ENCODE data around the gene GLB1L2.

GLB1L2 gene

GRCh38 chr11:134377876-134378275 lies 46.1 kb downstream of the GLB1L2 start:
- Mint-ChIP-seq H3K27me3 (peaks cover 38% of the 10 kb centered on the region), H3K9me3 (no peaks in the 10 kb centered on the region), H3K36me3 (no peaks in the 10 kb centered on the region), H3K4me1 (no peaks in the 10 kb centered on the region), H3K4me3 (no peak overlapping the region), H3K27ac (no peak overlapping the region)
- ATAC-seq: no peak

GRCh38 chr11:134379241-134379640 lies 47.5 kb downstream of the GLB1L2 start:
- no peaks in the 10 kb centered on the region for H3K4me1 Mint-ChIP-seq
- no peak overlapping the region for H3K27ac Mint-ChIP-seq
- peaks cover 28% of the 10 kb centered on the region for H3K27me3 Mint-ChIP-seq
- no peaks in the 10 kb centered on the region for H3K36me3 Mint-ChIP-seq
- H3K4me3 Mint-ChIP-seq: no peak overlapping the region
- no peaks in the 10 kb centered on the region for H3K9me3 Mint-ChIP-seq
- ATAC-seq: no peak

DNA sequence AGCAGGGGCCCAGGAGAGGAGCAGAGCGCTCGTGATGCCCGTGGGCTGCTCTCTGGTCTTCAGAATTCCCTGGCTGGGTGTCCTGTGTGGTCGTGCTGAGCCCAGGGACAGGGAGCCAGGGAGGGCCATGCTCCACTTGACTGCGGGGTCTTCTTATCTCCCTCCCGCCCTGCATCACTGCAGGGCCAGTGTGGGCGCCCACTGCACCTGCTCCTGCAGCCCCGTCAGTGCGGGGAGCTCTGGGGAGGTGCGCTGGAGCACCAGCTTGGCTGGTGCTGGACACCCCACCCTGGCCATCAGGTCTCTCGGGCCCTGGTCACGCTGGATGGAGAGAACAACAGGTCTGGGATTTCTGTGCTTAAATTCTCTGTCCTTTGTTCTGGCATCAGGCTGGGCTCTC lies 48.4 kb downstream of the GLB1L2 start:
- Mint-ChIP-seq H3K27me3 (peaks cover 19% of the 10 kb centered on the region), H3K4me3 (no peak overlapping the region), H3K27ac (no peak overlapping the region), H3K36me3 (no peaks in the 10 kb centered on the region), H3K4me1 (no peaks in the 10 kb centered on the region), H3K9me3 (no peaks in the 10 kb centered on the region)
- ATAC-seq: no peak

GRCh38 chr11:134380785-134381184 lies 49.0 kb downstream of the GLB1L2 start:
- ATAC-seq: no peak

GRCh38 chr11:134382257-134382656 lies 50.5 kb downstream of the GLB1L2 start:
- ATAC-seq: no peak
- Mint-ChIP-seq H3K27me3 (peaks cover 20% of the 10 kb centered on the region), H3K9me3 (no peaks in the 10 kb centered on the region), H3K4me3 (no peak overlapping the region), H3K36me3 (no peaks in the 10 kb centered on the region), H3K27ac (no peak overlapping the region), H3K4me1 (no peaks in the 10 kb centered on the region)

More at GRCh38 chr11:134380785-134381184, 49.0 kb downstream of the GLB1L2 start:
- H3K4me1 Mint-ChIP-seq: no peaks in the 10 kb centered on the region
- no peaks in the 10 kb centered on the region for H3K36me3 Mint-ChIP-seq
- H3K27ac Mint-ChIP-seq: no peak overlapping the region
- H3K9me3 Mint-ChIP-seq: no peaks in the 10 kb centered on the region
- no peak overlapping the region for H3K4me3 Mint-ChIP-seq
- H3K27me3 Mint-ChIP-seq: peaks cover 18% of the 10 kb centered on the region

- Mint-ChIP-seq H3K4me3 (no peak overlapping the region), H3K9me3 (no peaks in the 10 kb centered on the region), H3K4me1 (no peaks in the 10 kb centered on the region), H3K27me3 (peaks cover 26% of the 10 kb centered on the region), H3K36me3 (no peaks in the 10 kb centered on the region), H3K27ac (no peak overlapping the region)
- ATAC-seq: no peak
These were observed 51.0 kb downstream of the GLB1L2 start for GRCh38 chr11:134382830-134383229.

DNA sequence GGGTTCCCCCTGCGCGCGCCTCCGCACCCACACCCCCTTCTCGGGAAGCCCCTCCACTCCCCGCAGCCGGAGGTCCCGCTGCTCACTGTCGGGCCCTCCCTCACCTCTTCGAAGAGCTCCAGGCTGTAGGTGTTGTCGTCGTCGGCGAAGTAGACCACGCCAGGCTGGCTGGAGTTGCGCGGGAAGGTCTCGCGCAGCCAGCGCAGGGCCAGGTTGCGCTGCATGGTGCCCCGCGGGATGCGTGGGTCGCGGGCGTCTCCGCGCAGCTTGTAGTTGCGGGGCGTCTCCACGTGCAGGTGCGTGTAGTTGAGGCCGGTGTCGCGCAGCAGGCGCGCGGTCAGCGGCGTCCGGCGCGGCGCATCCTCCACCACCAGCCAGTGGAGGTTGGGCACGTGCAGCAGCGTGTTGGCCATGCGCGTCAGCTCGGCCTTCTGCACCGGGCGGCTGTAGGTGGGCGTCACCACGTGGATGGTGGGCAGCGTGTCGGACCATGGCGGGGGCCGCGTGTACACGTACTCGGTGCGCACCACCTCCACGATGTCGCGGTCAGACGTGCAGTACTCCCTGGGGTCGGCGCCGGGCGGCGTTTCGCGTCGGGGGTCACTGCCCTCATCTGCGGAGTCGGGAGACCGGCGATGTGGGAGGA lies 51.9 kb downstream of the GLB1L2 start:
- peak; percentile 10 for ATAC-seq
- H3K4me3 Mint-ChIP-seq: no peak overlapping the region
- no peaks in the 10 kb centered on the region for H3K4me1 Mint-ChIP-seq
- H3K9me3 Mint-ChIP-seq: no peaks in the 10 kb centered on the region
- peaks cover 27% of the 10 kb centered on the region for H3K27me3 Mint-ChIP-seq
- H3K27ac Mint-ChIP-seq: no peak overlapping the region
- H3K36me3 Mint-ChIP-seq: no peaks in the 10 kb centered on the region

- ATAC-seq: no peak
These were observed 52.6 kb downstream of the GLB1L2 start for GRCh38 chr11:134384406-134384805.

GRCh38 chr11:134385171-134385570 lies 53.4 kb downstream of the GLB1L2 start:
- Mint-ChIP-seq H3K4me3 (no peak overlapping the region), H3K27me3 (peaks cover 21% of the 10 kb centered on the region)

More at GRCh38 chr11:134384406-134384805, 52.6 kb downstream of the GLB1L2 start:
- Mint-ChIP-seq H3K4me1 (no peaks in the 10 kb centered on the region), H3K27ac (no peak overlapping the region), H3K4me3 (no peak overlapping the region), H3K36me3 (no peaks in the 10 kb centered on the region), H3K27me3 (peaks cover 27% of the 10 kb centered on the region), H3K9me3 (no peaks in the 10 kb centered on the region)

DNA sequence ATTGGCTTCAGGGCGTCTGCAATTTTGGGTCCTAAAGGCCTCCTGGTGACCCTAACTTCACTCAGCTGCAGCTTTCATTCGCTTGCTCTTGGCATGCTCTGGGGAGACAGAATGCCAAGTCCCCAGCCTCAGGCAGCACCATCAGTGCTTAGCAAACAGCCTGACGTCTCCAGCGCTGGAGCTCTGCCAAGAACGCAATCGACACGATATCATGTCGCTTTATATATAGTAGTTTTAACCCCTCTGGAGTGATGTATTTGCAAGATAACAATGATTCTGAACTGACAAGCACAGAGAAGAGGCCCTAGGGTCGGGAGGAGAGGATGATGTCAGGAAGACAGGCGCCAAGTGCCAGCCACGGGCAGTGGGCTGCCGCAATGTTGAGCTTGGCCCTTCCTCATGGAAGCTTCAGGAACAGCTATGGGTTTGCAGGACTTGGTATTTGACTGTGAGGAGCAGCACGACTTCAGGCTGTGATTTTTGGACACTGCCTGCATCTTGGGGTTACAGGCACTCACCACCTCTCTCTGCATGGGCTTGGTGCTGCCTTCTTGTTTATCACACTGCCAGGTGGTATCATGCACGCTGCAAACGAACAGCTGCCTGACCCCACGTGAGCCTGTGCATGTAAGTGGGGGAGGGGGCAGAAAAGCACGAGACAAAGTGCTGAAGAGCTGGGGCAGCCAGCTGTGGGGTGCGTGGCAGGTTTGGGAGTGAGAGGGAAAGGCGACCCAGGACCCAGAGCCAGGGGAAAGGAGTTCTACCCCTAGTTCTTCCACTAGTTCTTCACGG lies 54.2 kb downstream of the GLB1L2 start:
- no peaks in the 10 kb centered on the region for H3K4me1 Mint-ChIP-seq
- no peaks in the 10 kb centered on the region for H3K9me3 Mint-ChIP-seq
- no peaks in the 10 kb centered on the region for H3K36me3 Mint-ChIP-seq
- no peak overlapping the region for H3K27ac Mint-ChIP-seq
- no peak for ATAC-seq
- H3K27me3 Mint-ChIP-seq: peaks cover 18% of the 10 kb centered on the region
- H3K4me3 Mint-ChIP-seq: no peak overlapping the region

More at GRCh38 chr11:134385171-134385570, 53.4 kb downstream of the GLB1L2 start:
- Mint-ChIP-seq H3K27ac (no peak overlapping the region), H3K4me1 (no peaks in the 10 kb centered on the region), H3K36me3 (no peaks in the 10 kb centered on the region), H3K9me3 (no peaks in the 10 kb centered on the region)
- ATAC-seq: no peak

DNA sequence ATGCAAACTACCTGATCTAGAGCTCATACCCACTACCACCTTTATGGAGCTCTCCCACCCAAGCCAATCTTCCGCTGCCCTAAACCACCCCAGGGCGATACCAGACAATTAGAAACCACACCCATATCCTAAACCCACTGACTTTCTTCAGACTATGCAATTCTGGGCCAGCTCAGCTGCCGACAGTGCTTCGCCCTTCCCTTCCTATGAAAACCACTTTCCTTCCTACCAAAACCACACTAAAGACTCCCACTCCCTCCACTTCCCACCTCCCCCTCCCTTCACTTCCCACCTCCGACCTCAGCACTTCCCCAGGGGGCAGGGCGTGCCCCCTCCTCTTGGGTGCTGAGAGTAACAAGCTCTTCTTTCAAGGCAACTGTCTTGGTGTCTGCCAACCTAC lies 55.2 kb downstream of the GLB1L2 start:
- Mint-ChIP-seq H3K4me3 (no peak overlapping the region), H3K27me3 (peaks cover 20% of the 10 kb centered on the region)
- ATAC-seq: no peak

DNA sequence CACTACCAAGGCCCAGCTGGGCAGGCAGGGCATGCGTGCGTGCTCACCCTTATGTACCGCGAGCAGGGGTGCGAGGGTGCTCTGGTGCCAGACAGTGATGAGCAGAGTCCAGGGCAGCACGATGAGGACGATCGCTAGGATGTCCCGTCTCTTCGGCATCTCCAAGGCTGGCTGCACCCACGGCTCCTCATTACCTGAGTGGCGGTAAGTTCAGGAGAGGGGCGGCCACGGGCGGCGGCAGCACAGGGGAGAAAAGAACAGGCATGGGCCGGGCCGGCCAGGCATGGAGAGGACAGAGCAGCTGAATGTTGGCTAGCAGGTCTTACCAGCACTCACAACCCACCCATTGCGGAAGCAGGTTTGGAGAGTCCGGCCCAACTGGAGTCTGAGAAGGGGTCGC lies 55.7 kb downstream of the GLB1L2 start:
- Mint-ChIP-seq H3K36me3 (no peaks in the 10 kb centered on the region), H3K4me3 (no peak overlapping the region), H3K27ac (no peak overlapping the region), H3K4me1 (no peaks in the 10 kb centered on the region), H3K27me3 (peaks cover 16% of the 10 kb centered on the region), H3K9me3 (no peaks in the 10 kb centered on the region)
- ATAC-seq: no peak

More for the DNA sequence above, 55.2 kb downstream of the GLB1L2 start:
- H3K4me1 Mint-ChIP-seq: no peaks in the 10 kb centered on the region
- H3K36me3 Mint-ChIP-seq: no peaks in the 10 kb centered on the region
- H3K9me3 Mint-ChIP-seq: no peaks in the 10 kb centered on the region
- H3K27ac Mint-ChIP-seq: no peak overlapping the region

- Mint-ChIP-seq H3K4me1 (no peaks in the 10 kb centered on the region), H3K27me3 (peaks cover 16% of the 10 kb centered on the region), H3K27ac (no peak overlapping the region), H3K9me3 (no peaks in the 10 kb centered on the region), H3K4me3 (no peak overlapping the region), H3K36me3 (no peaks in the 10 kb centered on the region)
- no peak for ATAC-seq
These were observed 56.8 kb downstream of the GLB1L2 start for GRCh38 chr11:134388590-134388989.

- no peaks in the 10 kb centered on the region for H3K36me3 Mint-ChIP-seq
- H3K27ac Mint-ChIP-seq: no peak overlapping the region
- no peaks in the 10 kb centered on the region for H3K9me3 Mint-ChIP-seq
- peaks cover 16% of the 10 kb centered on the region for H3K27me3 Mint-ChIP-seq
- H3K4me3 Mint-ChIP-seq: no peak overlapping the region
- H3K4me1 Mint-ChIP-seq: no peaks in the 10 kb centered on the region
- no peak for ATAC-seq
These were observed 57.8 kb downstream of the GLB1L2 start for GRCh38 chr11:134389464-134390180.

GRCh38 chr11:134390706-134391569 lies 59.1 kb downstream of the GLB1L2 start:
- Mint-ChIP-seq H3K4me3 (no peak overlapping the region), H3K27ac (no peak overlapping the region), H3K4me1 (no peaks in the 10 kb centered on the region), H3K27me3 (peaks cover 22% of the 10 kb centered on the region), H3K36me3 (no peaks in the 10 kb centered on the region), H3K9me3 (no peaks in the 10 kb centered on the region)
- ATAC-seq: no peak
